HG03064 (cell line): ENCODE data around the gene LNPK.
"Not testable (repeated sequence)": the region's sequence is repeated elsewhere in the genome, so short reads cannot be mapped to it uniquely, and the experiment has no call there.

Experiments used
- ATAC-seq: cut with Tn5 transposase; IDR thresholded peaks from one replicate; pipeline ENCODE4 v1.9.1; 2021; ENCODE audit warnings: low read depth; ENCODE audit not compliant: unreplicated experiment

The LNPK gene

DNA sequence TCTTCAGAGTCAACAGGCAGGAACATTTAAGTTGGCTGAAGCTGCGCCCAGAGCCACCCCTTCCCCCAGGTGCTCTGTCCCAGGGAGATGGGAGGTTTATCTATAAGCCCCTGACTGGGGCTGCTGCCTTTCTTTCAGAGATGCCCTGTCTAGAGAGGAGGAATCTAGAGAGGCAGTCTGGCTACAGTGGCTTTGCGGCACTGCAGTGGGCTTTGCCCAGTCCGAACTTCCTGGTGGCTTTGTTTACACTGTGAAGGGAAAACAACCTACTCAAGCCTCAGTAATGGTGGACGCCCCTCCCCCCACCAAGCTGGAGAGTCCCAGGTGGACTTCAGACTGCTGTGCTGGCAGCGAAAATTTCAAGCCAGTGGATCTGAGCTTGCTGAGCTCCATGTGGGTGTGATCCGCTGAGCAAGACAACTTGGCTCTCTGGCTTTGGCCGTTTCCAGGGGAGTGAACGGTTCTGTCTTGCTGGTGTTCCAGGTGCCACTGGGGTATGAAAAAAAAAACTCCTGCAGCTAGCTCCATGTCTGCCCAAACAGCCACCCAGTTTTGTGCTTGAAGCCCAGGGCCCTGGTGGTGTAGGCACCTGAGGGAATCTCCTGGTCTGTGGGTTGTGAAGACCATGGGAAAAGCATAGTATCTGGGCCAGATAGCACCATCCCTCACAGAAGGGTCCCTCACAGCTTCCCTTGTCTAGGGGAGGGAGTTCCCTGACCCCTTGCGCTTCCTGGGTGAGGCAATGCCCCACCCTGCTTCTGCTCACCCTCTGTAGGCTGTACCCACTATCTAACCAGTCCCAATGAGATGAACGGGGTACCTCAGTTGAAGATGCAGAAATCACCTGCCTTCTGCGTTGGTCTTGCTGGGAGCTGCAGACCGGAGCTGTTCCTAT is 88.0 kb downstream of the LNPK start:
- ATAC-seq, result not testable (repeated sequence)

DNA sequence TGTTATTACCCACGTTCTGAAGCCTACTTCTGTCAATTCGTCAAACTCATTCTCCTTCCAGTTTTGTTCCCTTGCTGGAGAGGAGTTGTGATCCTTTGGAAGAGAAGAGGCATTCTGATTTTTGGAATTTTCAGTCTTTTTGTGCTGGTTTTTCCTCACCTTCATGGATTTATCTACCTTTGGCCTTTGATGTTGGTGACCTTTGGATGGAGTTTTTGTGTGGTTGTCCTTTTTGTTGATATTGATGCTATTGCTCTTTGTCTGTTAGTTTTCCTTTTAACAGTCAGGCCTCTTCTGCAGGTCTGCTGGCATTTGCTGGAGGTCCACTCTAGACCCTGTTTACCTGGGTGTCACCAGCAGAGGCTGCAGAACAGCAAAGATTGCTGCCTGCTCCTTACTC is 88.8 kb downstream of the LNPK start:
- not testable (repeated sequence) for ATAC-seq

DNA sequence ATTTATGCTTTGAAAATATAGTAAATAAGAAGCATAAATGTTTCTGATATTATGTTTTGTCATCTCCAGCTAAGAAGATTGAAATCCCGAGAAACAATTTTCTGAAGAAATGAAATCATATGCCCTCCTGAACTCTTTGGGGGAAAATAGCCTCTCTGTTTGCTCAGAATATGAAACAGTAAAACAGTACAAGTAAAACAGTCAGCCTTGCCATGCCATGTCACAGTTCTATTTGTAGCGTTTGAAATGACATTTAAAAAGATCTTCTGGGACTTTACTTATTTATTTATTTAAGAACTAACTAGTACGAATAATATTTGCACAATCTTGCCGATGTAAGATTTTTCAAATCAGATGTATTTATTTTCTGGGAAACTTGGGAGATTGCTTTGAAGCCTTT is 98.0 kb downstream of the LNPK start:
- ATAC-seq, result no peak

DNA sequence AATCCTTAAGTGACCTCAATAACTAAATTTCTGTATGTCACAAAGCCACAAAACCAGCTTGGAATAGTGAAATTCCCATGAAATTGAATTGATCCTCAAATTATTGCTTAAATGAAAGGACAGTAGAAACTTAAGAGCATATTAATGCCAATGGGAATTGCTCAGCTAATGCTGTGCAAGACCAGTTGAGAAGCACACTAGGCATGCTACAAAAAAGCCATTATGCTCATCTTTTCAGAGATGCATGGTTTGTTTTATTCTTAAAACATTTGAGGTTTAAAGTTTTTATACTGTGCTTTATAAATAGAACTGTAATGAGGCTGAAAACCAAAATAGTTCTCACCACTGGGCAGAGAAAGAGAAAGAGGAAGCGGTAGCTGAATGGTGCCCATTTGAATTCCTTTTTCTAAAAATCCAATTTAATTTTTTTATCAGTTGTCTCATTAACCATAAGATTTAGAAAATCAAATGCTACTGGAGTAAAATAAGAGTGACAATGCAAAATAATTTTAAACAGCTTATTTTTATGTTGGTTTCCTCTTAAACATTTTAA is 98.6 kb downstream of the LNPK start:
- ATAC-seq, result no peak

DNA sequence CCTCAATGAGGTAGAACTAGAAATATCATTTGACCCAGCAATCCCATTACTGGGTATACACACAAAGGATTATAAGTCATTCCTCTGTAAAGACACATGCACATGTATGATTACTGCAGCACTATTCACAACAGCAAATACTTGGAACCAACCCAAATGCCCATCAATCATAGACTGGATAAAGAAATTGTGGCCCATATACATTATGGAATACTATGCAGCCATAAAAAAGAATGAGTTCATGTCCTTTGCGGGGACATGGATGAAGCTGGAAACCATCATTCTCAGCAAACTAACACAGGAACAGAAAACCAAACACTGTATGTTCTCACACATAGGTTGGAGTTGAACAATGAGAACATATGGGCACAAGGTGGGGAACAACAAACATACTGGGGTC is 106.1 kb downstream of the LNPK start:
- not testable (repeated sequence) for ATAC-seq

DNA sequence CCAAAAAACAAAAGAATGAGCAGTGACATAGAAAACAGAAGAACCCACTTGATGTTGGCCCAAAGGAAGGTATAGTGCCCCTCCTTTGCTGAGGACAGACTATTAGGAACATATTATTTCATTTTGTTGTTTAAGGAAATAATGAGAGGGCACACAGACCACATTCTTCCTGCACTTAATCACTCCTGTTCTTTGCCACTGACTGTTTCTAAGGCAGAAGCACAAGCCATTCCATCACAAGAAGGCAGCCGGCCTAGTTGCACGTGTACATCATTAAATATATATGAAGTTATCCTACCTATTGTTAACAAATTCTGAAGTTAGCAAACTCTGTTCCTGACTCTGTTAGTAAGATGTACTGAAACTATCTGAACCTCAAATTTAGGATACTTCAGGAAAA is 110.0 kb downstream of the LNPK start:
- no peak for ATAC-seq

DNA sequence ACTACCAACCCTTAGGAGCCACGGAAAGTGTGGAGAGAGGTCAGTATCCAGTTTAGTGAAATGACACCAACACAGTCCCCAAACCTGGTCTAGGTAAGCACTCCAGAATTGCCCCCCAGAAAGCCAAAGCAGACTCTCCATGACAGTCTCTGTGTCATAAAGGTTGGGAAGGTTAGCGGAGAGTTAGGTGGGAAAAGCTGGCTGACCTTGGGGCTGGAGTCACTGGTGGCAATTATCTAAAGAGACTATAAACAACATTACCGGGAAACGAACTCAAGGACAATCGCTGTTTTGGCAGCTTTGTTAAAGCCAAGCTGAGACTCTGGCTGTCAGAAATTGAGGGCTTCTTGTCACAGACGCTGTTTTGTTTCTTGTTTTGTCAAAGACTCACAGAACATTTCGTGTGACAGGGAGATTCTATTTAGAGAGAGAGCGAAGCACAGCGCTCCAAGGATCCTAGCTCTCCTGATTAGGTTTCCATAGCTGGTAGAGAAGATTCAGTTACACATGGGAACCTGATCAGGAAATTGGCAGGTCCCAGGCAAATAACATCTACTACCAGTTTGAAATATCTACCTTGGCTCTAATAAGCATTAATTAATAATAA is 111.3 kb downstream of the LNPK start:
- no peak for ATAC-seq

DNA sequence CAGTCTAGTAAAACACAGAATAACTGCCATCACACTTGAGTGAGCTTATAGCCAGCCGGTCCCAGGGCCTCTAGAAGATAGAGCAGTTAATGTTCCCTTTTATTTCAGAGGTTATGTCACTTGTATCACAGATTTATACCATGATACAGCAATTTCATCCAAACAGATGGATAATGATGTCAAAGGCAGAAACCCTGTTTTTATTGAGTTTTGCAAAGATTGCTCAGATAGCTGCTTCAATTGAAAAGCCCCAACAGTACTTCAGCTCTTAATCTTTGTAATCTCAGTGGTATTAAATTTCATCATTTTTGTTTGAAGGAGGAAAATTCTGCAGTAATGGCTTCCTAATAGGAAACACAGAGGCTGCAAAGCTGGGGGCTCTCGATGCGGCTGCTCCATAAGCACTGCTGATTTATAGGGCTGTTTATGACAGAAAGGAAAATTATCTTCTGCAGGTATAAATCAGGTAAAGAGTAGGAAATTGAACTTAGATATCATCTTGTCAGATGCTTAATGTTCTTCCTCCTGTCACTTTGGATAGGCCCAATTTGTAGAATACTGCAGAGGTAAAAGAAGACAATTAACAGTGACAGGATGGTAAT is 112.3 kb downstream of the LNPK start:
- no peak for ATAC-seq

DNA sequence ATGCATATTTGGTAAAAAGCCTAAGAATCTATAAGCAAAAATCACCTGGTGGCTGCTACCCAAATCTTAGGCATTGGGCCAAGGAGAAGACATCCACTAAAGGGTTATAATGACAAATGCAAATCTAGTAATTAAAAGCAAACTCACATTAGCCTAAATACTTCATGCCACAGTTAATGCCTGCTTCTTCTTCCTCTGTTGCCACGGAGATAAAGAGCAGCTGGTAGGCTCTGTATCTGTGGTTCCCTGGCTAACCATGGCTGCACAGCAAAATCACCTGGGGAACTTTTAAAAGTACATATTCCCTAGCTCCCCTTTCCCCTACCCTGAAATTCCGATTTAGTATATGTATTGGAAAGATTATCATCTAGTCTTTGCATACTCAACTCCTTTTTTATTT is 114.3 kb downstream of the LNPK start:
- no peak for ATAC-seq

DNA sequence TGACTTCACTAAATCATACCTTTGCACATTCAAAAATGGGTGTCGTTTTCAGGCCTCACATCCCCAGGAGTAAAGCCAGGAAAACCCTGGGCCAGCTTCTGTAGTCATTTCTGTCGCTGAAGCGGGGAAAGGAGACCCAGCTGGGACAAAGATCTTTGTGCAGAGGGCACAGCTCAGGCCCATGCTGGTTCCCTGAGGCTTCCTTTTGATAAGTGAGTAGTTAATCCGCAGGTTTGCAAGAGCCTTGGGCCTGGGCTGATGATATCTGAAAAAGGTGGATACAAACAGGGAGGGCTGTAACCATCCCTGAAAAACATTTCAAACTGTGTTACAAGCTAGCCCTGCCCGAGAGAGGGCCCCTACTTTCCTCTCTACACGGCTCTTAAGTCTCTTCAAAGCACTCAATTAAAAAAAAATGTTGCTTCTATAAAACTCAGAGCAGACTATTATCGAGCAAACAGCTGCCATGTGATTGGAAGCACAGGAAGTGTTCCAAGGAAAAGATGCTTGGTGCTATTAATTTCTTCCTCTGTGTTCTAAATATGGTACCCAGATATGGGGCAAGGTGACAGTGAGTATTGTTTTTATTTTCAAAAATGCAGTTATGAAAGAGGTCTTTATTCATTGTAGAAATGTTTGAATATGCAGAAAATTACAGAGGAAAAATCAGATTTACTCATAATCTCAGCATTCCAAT is 117.2 kb downstream of the LNPK start:
- no peak for ATAC-seq

DNA sequence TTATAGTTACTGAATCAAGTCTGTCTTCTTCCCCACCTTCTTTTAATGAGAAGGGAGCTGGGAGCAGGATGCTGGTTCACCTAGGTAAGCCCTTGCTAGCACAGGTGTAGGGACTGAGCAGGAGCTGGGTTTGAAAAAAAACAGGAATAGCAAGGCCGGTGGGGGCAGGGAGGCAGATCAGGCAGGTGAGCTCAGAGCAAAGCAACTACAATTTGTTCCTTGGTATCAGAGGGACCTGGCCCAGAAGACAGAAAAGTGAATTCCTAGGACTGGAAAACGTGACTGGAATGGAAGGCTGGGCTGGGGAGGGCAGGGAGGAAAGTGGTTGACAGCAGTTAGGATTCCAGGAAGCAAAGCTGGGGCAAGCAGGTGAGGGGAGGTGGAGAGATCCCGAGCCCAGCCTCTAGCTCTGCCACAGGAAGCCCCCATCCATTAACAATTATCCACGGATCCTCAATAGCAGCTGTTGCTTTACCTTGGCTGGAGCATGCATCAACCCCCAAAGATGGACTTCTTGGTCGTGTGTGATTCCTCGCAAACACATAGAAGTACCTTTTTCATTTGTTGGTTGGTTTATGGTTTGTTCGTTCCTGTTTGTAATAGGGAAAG is 118.4 kb downstream of the LNPK start:
- no peak for ATAC-seq

DNA sequence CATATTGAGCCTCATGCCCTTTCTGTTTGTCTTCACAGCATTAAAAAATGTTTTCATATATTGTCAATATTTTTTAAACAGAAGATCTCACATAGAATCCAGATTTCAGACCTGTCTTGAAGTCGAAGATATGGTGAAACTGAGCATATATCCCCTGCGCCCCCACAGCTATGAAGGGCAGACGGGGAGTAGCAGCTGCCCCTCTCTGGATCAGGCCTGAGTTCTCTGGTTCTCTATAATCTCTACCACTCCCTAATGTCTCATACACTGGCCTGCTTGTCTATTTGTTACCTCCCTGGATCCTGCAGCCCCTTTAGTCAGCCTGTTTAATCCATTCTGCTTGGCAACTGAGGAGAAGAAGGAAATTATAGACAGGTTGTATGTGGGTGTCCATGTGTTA is 122.4 kb downstream of the LNPK start:
- no peak for ATAC-seq

DNA sequence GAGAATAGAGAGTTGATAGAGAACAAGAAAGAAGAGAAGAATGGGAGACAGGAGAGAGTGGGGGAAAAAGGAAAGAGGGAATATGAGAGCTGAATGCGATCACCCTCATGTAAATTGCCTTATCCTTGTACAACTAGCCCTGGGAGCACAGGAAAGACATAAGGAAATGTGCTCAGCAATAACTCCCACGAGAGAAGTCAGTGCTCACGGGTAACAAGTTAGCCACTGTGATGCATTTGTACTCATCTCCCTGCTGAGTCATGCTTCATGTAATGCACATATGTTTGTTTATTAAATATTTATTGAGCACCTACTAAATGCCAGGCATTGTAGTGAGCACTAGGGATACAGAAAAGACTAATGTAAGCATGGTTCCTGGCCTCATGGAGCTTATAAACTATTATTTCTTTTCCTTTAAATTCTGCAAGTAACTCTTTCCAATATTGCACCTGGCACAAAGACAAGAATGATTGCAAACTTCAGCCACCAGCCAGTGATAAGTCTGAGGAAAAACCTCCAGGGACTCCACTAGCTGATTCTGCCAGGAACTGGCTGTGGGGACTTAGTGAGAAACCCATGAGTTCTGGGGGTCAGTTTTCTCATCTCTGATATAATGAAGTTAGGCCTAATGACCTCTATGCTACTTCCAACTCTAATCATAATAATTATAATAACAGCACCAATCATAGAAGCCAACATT is 124.1 kb downstream of the LNPK start:
- ATAC-seq, result no peak

DNA sequence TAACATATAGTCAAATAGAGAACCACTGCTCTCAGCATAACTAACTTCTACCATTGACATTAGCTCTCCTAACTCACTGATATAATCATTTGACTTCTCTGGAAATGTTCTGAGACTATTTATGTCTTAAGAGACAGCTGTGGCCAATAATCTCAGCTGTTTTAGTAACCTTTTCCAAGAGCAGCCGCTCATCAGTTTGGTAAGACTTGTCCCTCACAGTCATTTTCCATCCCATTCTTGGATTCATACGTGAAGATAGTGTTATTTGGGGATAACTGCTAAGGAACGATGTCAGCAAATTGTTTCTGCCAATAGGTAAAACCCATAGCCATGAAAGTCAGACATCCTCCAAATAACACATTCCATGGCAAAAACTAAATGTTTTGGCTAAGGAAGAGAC is 127.8 kb downstream of the LNPK start:
- ATAC-seq, result no peak
